SU-DHL-6 (cell line): ENCODE data around the gene MUC2.

ENCODE experiments used
- H2AFZ ChIP-seq: fragments of 200-600 bp; sonication (generic); 2 replicates; pipeline ENCODE4 v1.6.1; 2014; ENCODE audit warnings: low read depth, mild to moderate bottlenecking, moderate library complexity, mixed read lengths, antibody characterized with exemption, low read length; ENCODE audit not compliant: severe bottlenecking
- H3F3A ChIP-seq: fragments of 200-600 bp; shearing (Covaris generic); 2 replicates; pipeline ENCODE4 v1.6.0; 2016; ENCODE audit warnings: antibody characterized with exemption, mild to moderate bottlenecking; ENCODE audit not compliant: insufficient read depth
- H3K27ac ChIP-seq: fragments of 200-600 bp; sonication (generic); 2 replicates; pipeline ENCODE4 v1.5.1; 2016; ENCODE audit warnings: low read depth, mild to moderate bottlenecking, low read length, moderate library complexity, mixed read lengths
- H3K27me3 ChIP-seq: fragments of 200-600 bp; sonication (generic), shearing (Covaris generic); 2 replicates; pipeline ENCODE4 v1.6.0; 2014; ENCODE audit warnings: mild to moderate bottlenecking, low read length
- H3K36me3 ChIP-seq: fragments of 200-600 bp; sonication (generic); 2 replicates; pipeline ENCODE4 v1.6.1; 2014; ENCODE audit warnings: mild to moderate bottlenecking, low read length, mixed read lengths
- H3K4me2 ChIP-seq: fragments of 300-600, 200-600 bp; shearing (Covaris generic), sonication (generic); 2 replicates; pipeline ENCODE4 v1.6.0; 2014; ENCODE audit warnings: low read length, low read depth, mild to moderate bottlenecking; ENCODE audit not compliant: poor library complexity, severe bottlenecking
- H3K4me3 ChIP-seq: fragments of 200-600 bp; sonication (generic); 2 replicates; pipeline ENCODE4 v1.5.1; 2014; ENCODE audit warnings: antibody characterized with exemption, low read length, mild to moderate bottlenecking, mixed read lengths; ENCODE audit not compliant: insufficient read depth, poor library complexity, severe bottlenecking
- H3K79me2 ChIP-seq: fragments of 200-600 bp; sonication (generic); 2 replicates; pipeline ENCODE4 v1.6.1; 2014; ENCODE audit warnings: mild to moderate bottlenecking, low read length, moderate library complexity; ENCODE audit not compliant: insufficient read depth
- H3K9ac ChIP-seq: fragments of 200-600 bp; sonication (generic); 2 replicates; pipeline ENCODE4 v1.7.0; 2014; ENCODE audit warnings: mild to moderate bottlenecking, low read length
- H3K9me2 ChIP-seq: fragments of 200-600 bp; sonication (generic); replicated peaks from 2 replicates; pipeline ENCODE4 v1.6.1; 2014; ENCODE audit warnings: low read length; ENCODE audit not compliant: insufficient read depth
- H3K9me3 ChIP-seq: fragments of 200-600 bp; sonication (generic); 2 replicates; pipeline ENCODE4 v1.6.1; 2014; ENCODE audit warnings: low read length, mixed read lengths; ENCODE audit not compliant: insufficient read depth
- H4K20me1 ChIP-seq: fragments of 200-600 bp; sonication (generic); 2 replicates; pipeline ENCODE4 v1.6.1; 2014; ENCODE audit warnings: low read depth, mild to moderate bottlenecking, antibody characterized with exemption, low read length, moderate library complexity, mixed read lengths
- CTCF ChIP-seq: fragments of 200-600 bp; sonication (generic); IDR thresholded peaks from one replicate; pipeline ENCODE4 v1.5.1; 2017; ENCODE audit warnings: antibody characterized with exemption, mild to moderate bottlenecking, low read length, moderate library complexity; ENCODE audit not compliant: insufficient read depth, poor library complexity, severe bottlenecking
- EZH2phosphoT487 ChIP-seq: fragments of 200-600 bp; sonication (generic), shearing (Covaris generic); conservative IDR thresholded peaks from 2 replicates; pipeline ENCODE4 v1.6.1; 2018; ENCODE audit warnings: mild to moderate bottlenecking, antibody characterized with exemption, low read length, moderate library complexity, mixed read lengths

The MUC2 gene

GRCh38 chr11:1075341-1075911, 752 bp downstream of the MUC2 start:
- Histone ChIP-seq H3F3A (no peaks in the 10 kb centered on the region), H3K4me2 (no peak overlapping the region), H2AFZ (no peak overlapping the region), H3K27me3 (no peaks in the 10 kb centered on the region), H3K9me3 (no peaks in the 10 kb centered on the region), H3K79me2 (no peaks in the 10 kb centered on the region), H3K9ac (no peak overlapping the region), H3K27ac (no peak overlapping the region), H3K36me3 (no peaks in the 10 kb centered on the region), H3K9me2 (no peaks in the 10 kb centered on the region), H4K20me1 (no peaks in the 10 kb centered on the region), H3K4me3 (no peak overlapping the region)
- TF ChIP-seq CTCF = no peak
- TF ChIP-seq EZH2phosphoT487 = no peak

- no peak for TF ChIP-seq CTCF
- TF ChIP-seq EZH2phosphoT487 = no peak
- no peak overlapping the region for H3K4me3 ChIP-seq
- no peak overlapping the region for H3K9ac ChIP-seq
- H2AFZ ChIP-seq = no peak overlapping the region
- H3K9me2 ChIP-seq = no peaks in the 10 kb centered on the region
- no peaks in the 10 kb centered on the region for H3K9me3 ChIP-seq
- no peaks in the 10 kb centered on the region for H3K27me3 ChIP-seq
- H3F3A ChIP-seq = no peaks in the 10 kb centered on the region
- H3K36me3 ChIP-seq = no peaks in the 10 kb centered on the region
- no peaks in the 10 kb centered on the region for H3K79me2 ChIP-seq
- H4K20me1 ChIP-seq = no peaks in the 10 kb centered on the region
- H3K27ac ChIP-seq = no peak overlapping the region
- no peak overlapping the region for H3K4me2 ChIP-seq
These were observed 1.5 kb downstream of the MUC2 start for GRCh38 chr11:1076061-1076665.

- H3K9ac ChIP-seq = no peak overlapping the region
- TF ChIP-seq EZH2phosphoT487 (no peak), CTCF (no peak)
- H3K4me3 ChIP-seq = no peak overlapping the region
- H3F3A ChIP-seq = no peaks in the 10 kb centered on the region
- H3K9me2 ChIP-seq = no peaks in the 10 kb centered on the region
- H2AFZ ChIP-seq = no peak overlapping the region
- H3K79me2 ChIP-seq = no peaks in the 10 kb centered on the region
- H3K27me3 ChIP-seq = no peaks in the 10 kb centered on the region
- H3K27ac ChIP-seq = no peak overlapping the region
- no peaks in the 10 kb centered on the region for H4K20me1 ChIP-seq
- no peaks in the 10 kb centered on the region for H3K9me3 ChIP-seq
- H3K36me3 ChIP-seq = no peaks in the 10 kb centered on the region
- no peak overlapping the region for H3K4me2 ChIP-seq
These were observed 2.4 kb downstream of the MUC2 start for GRCh38 chr11:1077033-1077416.
